ENCODE results near the gene COL2A1. TPM values are rescaled to one million over a fixed set of nuclear protein-coding genes. Genes with fewer than 3 reads are reported as not detected.

COL2A1 gene
- total RNA-seq, 1 donor from 2014 or later: 0.13 TPM

DNA sequence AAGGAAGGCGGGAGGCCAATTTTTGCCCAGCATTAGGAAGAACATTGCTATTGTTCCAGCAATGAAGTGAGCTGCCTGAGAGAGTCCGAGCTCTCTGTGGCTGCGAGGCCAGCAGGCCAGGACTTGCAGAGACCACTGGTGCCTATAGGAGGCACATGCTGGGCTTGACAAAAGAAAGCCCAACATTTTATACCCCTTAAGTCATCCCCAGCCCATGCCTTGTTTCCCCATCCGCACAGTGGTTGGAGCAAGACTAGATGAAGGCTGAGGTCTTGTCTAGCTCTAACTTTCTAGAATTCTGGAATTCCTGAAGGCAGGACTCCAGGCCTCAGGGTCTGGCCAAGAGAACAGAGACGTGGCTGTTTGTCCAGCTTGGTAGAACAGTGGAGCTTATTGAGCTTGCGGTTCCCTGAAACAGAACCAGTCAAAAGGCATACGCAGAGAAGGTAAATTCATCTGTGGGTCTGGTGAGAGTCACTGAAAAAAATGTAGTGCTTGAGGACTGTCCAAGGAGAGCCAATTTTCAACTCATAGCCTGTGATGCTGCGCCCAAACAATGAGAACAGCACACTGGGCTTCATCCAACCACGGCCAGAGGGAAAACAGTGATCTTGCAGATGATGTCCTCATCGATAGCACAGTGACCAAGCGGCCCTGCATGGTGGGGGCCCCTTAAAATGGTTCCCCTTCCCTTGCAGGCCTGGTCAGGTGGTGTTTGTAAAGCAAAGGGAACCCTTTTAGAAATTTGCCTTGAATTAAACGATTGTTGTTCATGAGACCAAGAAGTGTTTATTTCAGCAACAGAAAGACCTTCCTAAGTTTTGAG, 27.1 kb upstream of the COL2A1 start:
- DNase-seq (ENCODE audit: low spot score): no peak
- intact Hi-C loops (cut with DNase I): no loop called here

GRCh38 chr12:48030173-48030650, 25.9 kb upstream of the COL2A1 start:
- DNase-seq (ENCODE audit: low spot score): no peak
- intact Hi-C loops (cut with DNase I): no loop called here

DNA sequence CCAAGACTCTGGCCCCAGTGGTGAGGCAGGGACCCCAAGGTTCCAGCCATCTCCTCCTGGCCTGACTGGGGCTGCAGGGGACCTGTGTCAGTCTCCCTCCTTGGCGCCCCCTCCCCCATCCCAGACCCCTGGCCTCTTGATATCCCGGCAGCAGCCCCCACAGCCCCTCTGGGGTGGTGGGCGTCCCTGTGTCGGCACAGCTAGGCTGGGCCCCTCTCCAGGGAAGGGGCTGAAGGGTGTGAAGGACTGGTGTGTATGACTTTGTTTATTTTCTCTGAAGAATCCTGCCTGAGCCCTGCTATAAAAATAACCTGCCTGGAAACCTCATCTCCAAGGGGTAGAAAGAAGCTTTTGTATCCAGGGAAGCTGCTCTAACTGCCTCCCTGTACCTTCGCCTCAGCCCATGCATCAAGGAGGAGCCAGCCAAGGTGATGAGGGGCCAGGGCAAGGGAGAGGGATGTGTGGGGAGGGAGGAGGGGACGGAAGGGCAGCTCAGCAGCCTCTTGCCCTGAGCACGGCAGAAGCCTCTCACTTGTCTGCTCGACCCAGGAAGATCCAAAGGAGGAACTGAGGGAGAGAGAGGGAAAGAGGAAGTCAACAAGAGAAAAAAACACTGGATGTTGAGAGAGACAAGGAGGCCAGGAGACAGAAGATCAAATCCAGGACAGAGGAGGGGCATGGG, 25.4 kb upstream of the COL2A1 start:
- intact Hi-C loops (cut with DNase I): no loop called here
- no peak for DNase-seq (ENCODE audit: low spot score)

DNA sequence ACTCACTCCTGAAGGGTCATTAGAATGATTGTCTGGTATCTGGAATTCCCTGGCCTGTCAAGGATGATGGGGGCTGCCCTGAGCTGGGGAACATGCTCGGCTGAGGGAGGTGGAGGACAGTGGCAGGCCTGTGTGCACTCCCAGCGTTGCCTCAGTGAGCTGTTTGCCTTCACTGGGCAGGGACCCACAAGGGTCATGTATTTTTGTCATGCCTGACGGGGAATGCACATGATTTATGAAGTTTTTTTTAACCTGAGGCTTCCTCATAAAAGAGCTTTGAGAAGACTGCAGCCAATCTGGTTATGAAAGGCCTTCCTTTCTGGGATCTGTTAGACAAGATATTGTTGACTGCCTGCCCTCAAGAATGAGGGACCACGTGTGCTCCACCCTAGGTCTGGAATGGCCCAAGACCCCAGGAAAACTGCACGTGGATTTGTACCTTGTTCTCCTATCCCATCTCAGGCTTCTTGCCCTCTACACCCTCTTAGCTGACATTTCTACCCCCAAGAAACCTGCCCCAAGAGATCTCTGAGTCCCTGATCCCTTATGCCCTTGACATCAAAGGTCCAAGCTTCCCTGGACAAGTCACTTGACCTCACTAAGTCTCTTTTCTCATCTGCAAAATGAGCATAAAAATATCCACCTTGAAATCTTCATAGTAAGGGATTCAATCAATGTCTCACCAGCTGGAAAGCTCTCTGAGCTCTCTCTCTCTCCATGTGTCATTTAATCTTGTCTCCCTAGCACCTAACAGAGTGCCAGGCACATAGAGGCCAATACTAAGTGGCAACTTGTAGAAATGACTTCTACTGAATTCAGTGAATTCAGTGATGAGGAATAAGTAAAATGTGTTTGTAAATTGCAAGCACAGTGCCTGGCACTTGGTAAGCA, 24.5 kb upstream of the COL2A1 start:
- DNase-seq (ENCODE audit: low spot score): no peak
- intact Hi-C loops (cut with DNase I): no loop called here

GRCh38 chr12:48027183-48028002, 23.1 kb upstream of the COL2A1 start:
- intact Hi-C loops (cut with DNase I): no loop called here
- DNase-seq (ENCODE audit: low spot score): no peak

GRCh38 chr12:48026060-48026827, 22.0 kb upstream of the COL2A1 start:
- intact Hi-C loops (cut with DNase I): no loop called here
- no peak for DNase-seq (ENCODE audit: low spot score)

GRCh38 chr12:48025281-48025680, 21.0 kb upstream of the COL2A1 start:
- intact Hi-C loops (cut with DNase I): no loop called here
- DNase-seq (ENCODE audit: low spot score): no peak

DNA sequence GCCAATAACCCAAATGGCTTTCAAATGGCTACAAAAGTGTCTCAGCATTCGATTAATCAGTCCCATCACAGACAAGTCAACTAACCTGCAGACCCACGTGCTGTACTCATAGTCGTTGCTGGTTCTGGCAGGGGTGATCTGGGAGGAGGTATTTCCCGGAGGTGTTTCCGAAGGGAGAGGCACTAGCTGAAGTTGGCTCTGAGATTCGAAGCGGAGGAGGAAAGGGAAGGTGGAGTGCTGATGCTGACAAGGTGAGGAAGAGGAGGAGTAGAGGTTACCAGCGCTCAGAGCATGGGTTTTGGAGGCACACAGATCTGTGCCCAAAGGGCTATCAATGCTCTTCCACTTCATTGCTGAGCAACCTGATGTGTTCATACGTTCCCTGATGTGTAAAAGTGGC, 20.5 kb upstream of the COL2A1 start:
- intact Hi-C loops (cut with DNase I): no loop called here
- no peak for DNase-seq (ENCODE audit: low spot score)

DNA sequence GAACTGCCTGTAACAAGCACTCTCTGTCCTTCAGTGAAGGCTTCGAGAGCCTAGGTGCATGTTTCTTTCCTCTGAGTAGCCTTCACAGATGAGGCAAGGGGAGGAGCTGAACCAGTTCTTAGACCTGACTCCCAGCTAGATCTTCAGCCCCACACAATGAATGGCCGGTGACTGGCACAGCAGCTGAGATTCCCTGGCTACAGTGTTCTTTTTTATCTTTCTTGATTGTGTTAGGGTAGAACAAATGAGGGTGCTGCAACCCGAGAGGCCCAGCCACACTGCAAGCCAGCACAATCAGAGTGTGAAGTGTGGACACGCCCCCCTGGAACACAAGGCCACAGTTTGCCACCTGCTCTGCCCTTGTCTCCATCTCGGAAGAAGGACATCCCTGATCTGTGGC, 19.1 kb upstream of the COL2A1 start:
- no peak for DNase-seq (ENCODE audit: low spot score)
- intact Hi-C loops (cut with DNase I): no loop called here

DNA sequence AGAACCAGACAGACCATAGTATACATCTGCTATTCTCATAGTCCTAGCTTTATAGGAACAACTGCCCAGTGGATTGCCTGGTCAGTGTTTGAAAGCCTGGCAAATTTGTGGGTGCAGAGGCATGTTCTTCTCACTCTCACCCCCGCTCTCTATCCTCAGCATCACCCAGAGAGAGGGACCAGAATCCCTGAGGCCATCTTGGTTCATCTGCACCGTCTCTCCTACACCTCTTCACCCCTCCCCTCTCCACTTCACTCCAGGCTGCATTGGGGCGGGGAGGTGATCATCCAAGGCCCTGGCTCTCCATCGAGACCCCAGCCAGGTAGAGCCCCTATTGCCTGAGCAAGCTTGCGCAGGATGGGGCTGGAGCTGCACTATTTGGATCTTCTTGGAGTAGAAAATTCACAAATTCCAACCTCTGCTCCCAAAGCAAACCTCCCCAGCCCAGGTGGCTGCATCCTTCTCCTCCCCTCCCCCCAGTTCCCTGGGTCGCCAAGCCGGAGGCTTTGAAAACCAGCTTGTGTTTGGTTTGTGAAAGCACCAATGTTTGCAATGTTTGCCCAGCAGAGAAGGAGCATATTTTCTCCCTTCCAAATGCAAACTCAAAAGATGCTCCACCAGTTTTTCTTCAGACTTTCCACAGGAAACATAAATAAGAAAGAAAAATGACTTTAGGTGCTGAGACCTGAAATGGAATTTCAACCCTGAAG, 18.6 kb upstream of the COL2A1 start:
- intact Hi-C loops (cut with DNase I): no loop called here
- no peak for DNase-seq (ENCODE audit: low spot score)

DNA sequence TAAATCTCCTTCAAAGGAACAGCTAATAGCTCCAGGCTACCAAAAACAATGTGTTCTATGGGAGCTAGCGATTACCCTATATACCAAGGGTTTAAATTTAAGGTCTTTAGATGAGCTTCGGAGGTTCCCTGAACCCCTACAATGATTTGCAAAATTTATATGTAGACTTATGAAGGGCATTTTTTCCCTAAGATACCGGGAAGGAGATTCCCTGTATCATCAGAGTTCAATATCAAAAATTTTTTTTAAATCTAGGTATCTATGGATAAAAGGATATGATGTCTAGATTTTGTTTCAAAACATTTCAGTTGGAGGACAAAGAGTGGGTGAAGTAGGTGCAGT, 17.9 kb upstream of the COL2A1 start:
- intact Hi-C loops (cut with DNase I): no loop called here

GRCh38 chr12:48021485-48022179, 17.4 kb upstream of the COL2A1 start:
- intact Hi-C loops (cut with DNase I): no loop called here
- no peak for DNase-seq (ENCODE audit: low spot score)

More for the DNA sequence above, 17.9 kb upstream of the COL2A1 start:
- no peak for DNase-seq (ENCODE audit: low spot score)

GRCh38 chr12:48019639-48020265, 15.5 kb upstream of the COL2A1 start:
- intact Hi-C loops (cut with DNase I): no loop called here
- DNase-seq (ENCODE audit: low spot score): no peak

DNA sequence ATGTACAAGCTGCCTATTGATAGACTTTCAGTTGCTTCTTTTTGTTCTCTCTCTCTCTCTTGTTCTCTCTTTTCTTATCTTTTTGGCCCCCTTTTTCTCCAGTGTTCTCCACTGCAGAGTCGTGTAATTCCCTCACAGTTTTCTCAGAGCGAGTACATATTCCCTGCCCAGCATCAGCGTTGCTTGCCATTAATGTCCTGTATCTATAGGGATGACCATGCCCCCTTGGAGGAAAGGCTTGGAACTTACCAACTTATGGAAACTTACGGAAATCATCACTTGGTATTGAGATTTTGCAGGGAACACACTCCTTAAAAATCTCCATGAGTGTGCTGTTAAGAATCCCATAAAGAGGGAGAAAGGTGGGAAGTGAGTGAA, 14.3 kb upstream of the COL2A1 start:
- intact Hi-C loops (cut with DNase I): no loop called here
- DNase-seq (ENCODE audit: low spot score): no peak

- intact Hi-C loops (cut with DNase I): no loop called here
- DNase-seq (ENCODE audit: low spot score): no peak
Observed at GRCh38 chr12:48017921-48018617, 13.8 kb upstream of the COL2A1 start.

- intact Hi-C loops (cut with DNase I): no loop called here
- DNase-seq (ENCODE audit: low spot score): no peak
Observed at GRCh38 chr12:48017496-48017895, 13.2 kb upstream of the COL2A1 start.

Measured in cardiac septum (tissue), 1 donor.